HEK293 (cell line): Measurements from ENCODE around the gene CARNS1.

Experiments
- CTCF ChIA-PET: fragments of 350-600 bp; formaldehyde crosslinking; extraction: SDS; loops from one replicate; lab custom pipeline; 2021; ENCODE audit warnings: antibody characterized with exemption; lab: Yijun Ruan, JAX
- POLR2A ChIA-PET: fragments of 300-600 bp; formaldehyde crosslinking; extraction: SDS; loops from one replicate; lab custom pipeline; 2020; ENCODE audit warnings: antibody characterized with exemption, inconsistent platforms; lab: Yijun Ruan, JAX
- H3K27ac ChIP-seq: fragments of 200-500 bp; sonication (Bioruptor generic); 2 replicates; pipeline ENCODE4 v1.5.1; 2014; ENCODE audit warnings: low read depth, low read length, control low read depth, inconsistent platforms; ENCODE audit errors: extremely low read depth
- H3K36me3 ChIP-seq, 2 experiments: fragments of 200-500 bp in 1 of 2; sonication (Bioruptor generic) in 1 of 2; 1 replicate in 1 of 2; 2 replicates in 1 of 2; pipeline ENCODE4 v1.5.1; 2014 to 2017; ENCODE audit warnings: inconsistent platforms in 2 of 2, low read length in 2 of 2; ENCODE audit not compliant: control insufficient read depth in 2 of 2, insufficient read depth in 1 of 2
- H3K4me1 ChIP-seq: fragments of 200-500 bp; sonication (Bioruptor generic); 2 replicates; pipeline ENCODE4 v1.5.1; 2014; ENCODE audit warnings: mild to moderate bottlenecking, low read length, inconsistent platforms; ENCODE audit not compliant: control insufficient read depth, insufficient read depth
- H3K4me3 ChIP-seq: 2 replicates; pipeline ENCODE4 v1.5.1; 2011; ENCODE audit warnings: low read depth, mild to moderate bottlenecking, control low read depth, low read length, moderate library complexity
- H3K9me3 ChIP-seq: fragments of 200-500 bp; sonication (Bioruptor generic); 2 replicates; pipeline ENCODE4 v1.5.1; 2014; ENCODE audit warnings: low read depth, low read length, inconsistent platforms; ENCODE audit not compliant: control insufficient read depth, insufficient read depth
- HOXA7 ChIP-seq: sonication (generic); formaldehyde crosslinking; IDR thresholded peaks from 2 replicates; pipeline ENCODE4 v1.8.1; 2022; ENCODE audit warnings: missing genetic modification reagents, borderline replicate concordance
- KLF17 ChIP-seq: fragments of 450-650 bp; formaldehyde crosslinking; IDR thresholded peaks from 2 replicates; pipeline ENCODE4 v1.5.1; 2016; ENCODE audit warnings: missing biosample characterization, missing genetic modification characterization
- KLF7 ChIP-seq: fragments of 450-650 bp; formaldehyde crosslinking; IDR thresholded peaks from 2 replicates; pipeline ENCODE4 v1.5.1; 2016; ENCODE audit warnings: missing biosample characterization, missing genetic modification characterization, borderline replicate concordance
- KLF8 ChIP-seq: fragments of 450-650 bp; formaldehyde crosslinking; IDR thresholded peaks from 2 replicates; pipeline ENCODE4 v1.5.1; 2016; ENCODE audit warnings: missing biosample characterization, missing genetic modification characterization
- MYNN ChIP-seq: fragments of 450-650 bp; formaldehyde crosslinking; IDR thresholded peaks from 2 replicates; pipeline ENCODE4 v1.5.1; 2016; ENCODE audit warnings: missing biosample characterization, missing genetic modification characterization, borderline replicate concordance
- PBX3 ChIP-seq: sonication (generic); formaldehyde crosslinking; IDR thresholded peaks from 2 replicates; pipeline ENCODE4 v1.8.1; 2022; ENCODE audit warnings: mild to moderate bottlenecking, moderate library complexity, missing genetic modification reagents
- PRDM4 ChIP-seq: fragments of 450-650 bp; formaldehyde crosslinking; IDR thresholded peaks from 2 replicates; pipeline ENCODE4 v1.5.1; 2017; ENCODE audit warnings: missing biosample characterization, missing genetic modification characterization
- RBAK ChIP-seq: fragments of 450-650 bp; formaldehyde crosslinking; IDR thresholded peaks from 2 replicates; pipeline ENCODE4 v1.5.1; 2016; ENCODE audit warnings: missing biosample characterization, missing genetic modification characterization
- SETDB1 ChIP-seq: IDR thresholded peaks from one replicate; pipeline ENCODE4 v1.6.1; 2017; ENCODE audit warnings: mild to moderate bottlenecking, low read length, moderate library complexity, mixed read lengths; ENCODE audit not compliant: insufficient read length
- YY2 ChIP-seq: fragments of 450-650 bp; formaldehyde crosslinking; IDR thresholded peaks from 2 replicates; pipeline ENCODE4 v1.5.1; 2016; ENCODE audit warnings: missing biosample characterization, missing genetic modification characterization
- ZBTB8A ChIP-seq: fragments of 450-650 bp; formaldehyde crosslinking; IDR thresholded peaks from 2 replicates; pipeline ENCODE4 v1.5.1; 2016; ENCODE audit warnings: missing biosample characterization, missing genetic modification characterization
- ZFP3 ChIP-seq: fragments of 450-650 bp; formaldehyde crosslinking; IDR thresholded peaks from 2 replicates; pipeline ENCODE4 v1.5.1; 2016; ENCODE audit warnings: low read depth, missing biosample characterization, missing genetic modification characterization
- ZFP37 ChIP-seq: fragments of 450-650 bp; formaldehyde crosslinking; IDR thresholded peaks from 2 replicates; pipeline ENCODE4 v1.5.1; 2016; ENCODE audit warnings: missing biosample characterization, missing genetic modification characterization
- ZNF10 ChIP-seq: fragments of 450-650 bp; formaldehyde crosslinking; IDR thresholded peaks from 2 replicates; pipeline ENCODE4 v1.5.1; 2017; ENCODE audit warnings: missing biosample characterization, missing genetic modification characterization
- ZNF133 ChIP-seq: fragments of 450-650 bp; formaldehyde crosslinking; IDR thresholded peaks from 2 replicates; pipeline ENCODE4 v1.5.1; 2016; ENCODE audit warnings: missing biosample characterization, missing genetic modification characterization
- ZNF169 ChIP-seq: fragments of 450-650 bp; formaldehyde crosslinking; IDR thresholded peaks from 2 replicates; pipeline ENCODE4 v1.5.1; 2016; ENCODE audit warnings: missing biosample characterization, missing genetic modification characterization
- ZNF266 ChIP-seq: fragments of 450-650 bp; formaldehyde crosslinking; IDR thresholded peaks from 2 replicates; pipeline ENCODE4 v1.5.1; 2016; ENCODE audit warnings: missing biosample characterization, missing genetic modification characterization, low read depth
- ZNF292 ChIP-seq: fragments of 450-650 bp; formaldehyde crosslinking; IDR thresholded peaks from 2 replicates; pipeline ENCODE4 v1.5.1; 2016; ENCODE audit warnings: low read depth, missing biosample characterization, missing genetic modification characterization, borderline replicate concordance
- ZNF335 ChIP-seq: fragments of 450-650 bp; formaldehyde crosslinking; conservative IDR thresholded peaks from 2 replicates; pipeline ENCODE4 v1.5.1; 2016; ENCODE audit warnings: missing biosample characterization, missing genetic modification characterization
- ZNF341 ChIP-seq: fragments of 450-650 bp; formaldehyde crosslinking; IDR thresholded peaks from 2 replicates; pipeline ENCODE4; 2016; ENCODE audit warnings: low read depth, missing biosample characterization, missing genetic modification characterization
- ZNF391 ChIP-seq: fragments of 450-650 bp; formaldehyde crosslinking; IDR thresholded peaks from 2 replicates; pipeline ENCODE4 v1.5.1; 2016; ENCODE audit warnings: low read depth, missing biosample characterization, missing genetic modification characterization, borderline replicate concordance
- ZNF426 ChIP-seq: fragments of 450-650 bp; formaldehyde crosslinking; IDR thresholded peaks from 2 replicates; pipeline ENCODE4 v1.5.1; 2017; ENCODE audit warnings: missing biosample characterization, missing genetic modification characterization, mild to moderate bottlenecking, inconsistent platforms, moderate library complexity
- ZNF473 ChIP-seq: fragments of 450-650 bp; formaldehyde crosslinking; IDR thresholded peaks from 2 replicates; pipeline ENCODE4 v1.5.1; 2017; ENCODE audit warnings: missing biosample characterization, missing genetic modification characterization
- ZNF488 ChIP-seq: fragments of 450-650 bp; formaldehyde crosslinking; IDR thresholded peaks from 2 replicates; pipeline ENCODE4 v1.5.1; 2016; ENCODE audit warnings: missing biosample characterization, missing genetic modification characterization
- ZNF529 ChIP-seq: fragments of 450-650 bp; formaldehyde crosslinking; IDR thresholded peaks from 2 replicates; pipeline ENCODE4 v1.5.1; 2017; ENCODE audit warnings: missing genetic modification characterization, missing biosample characterization; ENCODE audit not compliant: insufficient replicate concordance
- ZNF571 ChIP-seq: fragments of 450-650 bp; formaldehyde crosslinking; IDR thresholded peaks from 2 replicates; pipeline ENCODE4 v1.5.0; 2017; ENCODE audit warnings: missing biosample characterization, missing genetic modification characterization
- ZNF654 ChIP-seq: fragments of 450-650 bp; formaldehyde crosslinking; IDR thresholded peaks from 2 replicates; pipeline ENCODE4 v1.5.1; 2016; ENCODE audit warnings: low read depth, missing biosample characterization, missing genetic modification characterization
- ZSCAN16 ChIP-seq: fragments of 450-650 bp; formaldehyde crosslinking; IDR thresholded peaks from 2 replicates; pipeline ENCODE4 v1.5.1; 2016; ENCODE audit warnings: missing biosample characterization, missing genetic modification characterization

Gene CARNS1

GRCh38 chr11:67378544-67378943, 36.9 kb upstream of the CARNS1 start:
- Histone ChIP-seq H3K36me3 (no peaks in the 10 kb centered on the region), H3K9me3 (no peaks in the 10 kb centered on the region), H3K27ac (no peak overlapping the region), H3K4me3 (no peak overlapping the region), H3K4me1 (peaks cover 3% of the 10 kb centered on the region; the same call in 1 of the 2 replicates)
- ChIA-PET CTCF (interaction anchor here (1.5 to 30.4 kb wide), 4 partner anchors 3 to 33 kb away, joined by 7 to 898 read pairs (median 454); partner anchors contain the start of genes CLCF1, POLD4 and RAD9A), POLR2A (interaction anchor here (0.7 to 1.3 kb wide), 3 partner anchors 13 to 24 kb away, joined by 3 to 4 read pairs (median 3); partner anchors contain the start of gene RAD9A)
- TF ChIP-seq ZNF292 (tag by site-specific recombination) = no peak
- TF ChIP-seq ZNF529 (tag by site-specific recombination) = no peak
- no peak for TF ChIP-seq ZNF654 (tag by site-specific recombination)
- TF ChIP-seq ZNF473 (tag by site-specific recombination) = no peak
- TF ChIP-seq YY2 (tag by site-specific recombination) = no peak
- TF ChIP-seq ZNF133 = no peak
- TF ChIP-seq SETDB1 = no peak
- TF ChIP-seq ZNF266 = no peak
- TF ChIP-seq HOXA7 (CRISPR knock-in tag) = no peak
- no peak for TF ChIP-seq ZNF169 (tag by site-specific recombination)
- no peak for TF ChIP-seq RBAK (tag by site-specific recombination)
- no peak for TF ChIP-seq ZNF571 (tag by site-specific recombination)
- TF ChIP-seq ZSCAN16 (tag by site-specific recombination) = no peak
- TF ChIP-seq ZFP37 (tag by site-specific recombination) = no peak
- no peak for TF ChIP-seq ZNF391

GRCh38 chr11:67379061-67380058, 36.1 kb upstream of the CARNS1 start:
- H3K27ac ChIP-seq = no peak overlapping the region
- no peak overlapping the region for H3K4me3 ChIP-seq
- ChIA-PET CTCF (interaction anchor here (0.6 to 25.6 kb wide), 7 partner anchors 10 to 253 kb away, joined by 3 to 898 read pairs (median 4); partner anchors contain the start of genes CLCF1 and POLD4), POLR2A (interaction anchor here (1.1 to 1.3 kb wide), 2 partner anchors 13 to 25 kb away, joined by 3 to 4 read pairs; partner anchors contain the start of gene RAD9A)
- H3K9me3 ChIP-seq = no peaks in the 10 kb centered on the region
- peaks cover 2% of the 10 kb centered on the region; the same call in 1 of the 2 replicates for H3K4me1 ChIP-seq
- no peaks in the 10 kb centered on the region for H3K36me3 ChIP-seq
- TF ChIP-seq ZNF10 (tag by site-specific recombination) (no peak), KLF7 (tag by site-specific recombination) (no peak), ZFP3 (tag by site-specific recombination) (no peak), ZNF473 (tag by site-specific recombination) (no peak), ZNF292 (tag by site-specific recombination) (no peak), PBX3 (no peak), PRDM4 (no peak), KLF8 (tag by site-specific recombination) (no peak), ZNF426 (no peak), ZNF488 (tag by site-specific recombination) (no peak), KLF17 (tag by site-specific recombination) (peak; percentile 86), MYNN (no peak), ZNF341 (tag by site-specific recombination) (0 out of 2 replicates have a peak, but pooled peaks have one; percentile 18), ZBTB8A (no peak), RBAK (tag by site-specific recombination) (no peak), ZNF335 (tag by site-specific recombination) (peak; percentile 62; the same call in 1 of the 2 replicates)
